Lower leg skin (tissue), 3 donors: ENCODE results near the gene OXTR.

Source experiments
- POLR2A ChIP-seq, 2 donors: fragments of 450-650 bp; IDR thresholded peaks; one replicate each; pipeline ENCODE4 v1.6.1; 2016 to 2017; ENCODE audit warnings: antibody characterized with exemption in 2 of 2, mild to moderate bottlenecking in 1 of 2, moderate library complexity in 1 of 2
- TF ChIP-seq, protein P1 (sequence below), 3 donors: fragments of 450-650 bp; IDR thresholded peaks; one replicate each; pipeline ENCODE4 v1.5.1; 2016; ENCODE audit warnings: antibody characterized with exemption in 3 of 3, mild to moderate bottlenecking in 3 of 3, moderate library complexity in 2 of 3

DNA sequence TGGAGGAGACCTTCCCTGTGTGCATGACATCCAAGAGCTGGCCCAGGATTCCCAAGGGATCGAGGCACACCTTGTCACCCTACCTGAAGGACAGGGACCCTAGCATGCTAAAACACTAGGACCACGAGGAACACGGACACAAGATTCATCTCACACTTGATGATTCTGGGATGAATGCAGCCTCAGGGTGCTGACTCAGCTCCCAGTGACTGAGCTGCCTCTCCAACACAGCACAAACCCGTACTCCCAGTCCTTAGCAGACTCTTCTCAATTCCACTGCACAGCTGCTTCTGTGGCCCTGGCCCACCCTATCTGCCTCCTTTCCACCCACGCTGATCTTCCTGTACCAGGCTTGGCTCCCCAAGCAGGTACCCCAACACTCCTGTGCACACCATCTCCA, 9.1 kb upstream of the OXTR start:
- TF ChIP-seq, protein P1, sequence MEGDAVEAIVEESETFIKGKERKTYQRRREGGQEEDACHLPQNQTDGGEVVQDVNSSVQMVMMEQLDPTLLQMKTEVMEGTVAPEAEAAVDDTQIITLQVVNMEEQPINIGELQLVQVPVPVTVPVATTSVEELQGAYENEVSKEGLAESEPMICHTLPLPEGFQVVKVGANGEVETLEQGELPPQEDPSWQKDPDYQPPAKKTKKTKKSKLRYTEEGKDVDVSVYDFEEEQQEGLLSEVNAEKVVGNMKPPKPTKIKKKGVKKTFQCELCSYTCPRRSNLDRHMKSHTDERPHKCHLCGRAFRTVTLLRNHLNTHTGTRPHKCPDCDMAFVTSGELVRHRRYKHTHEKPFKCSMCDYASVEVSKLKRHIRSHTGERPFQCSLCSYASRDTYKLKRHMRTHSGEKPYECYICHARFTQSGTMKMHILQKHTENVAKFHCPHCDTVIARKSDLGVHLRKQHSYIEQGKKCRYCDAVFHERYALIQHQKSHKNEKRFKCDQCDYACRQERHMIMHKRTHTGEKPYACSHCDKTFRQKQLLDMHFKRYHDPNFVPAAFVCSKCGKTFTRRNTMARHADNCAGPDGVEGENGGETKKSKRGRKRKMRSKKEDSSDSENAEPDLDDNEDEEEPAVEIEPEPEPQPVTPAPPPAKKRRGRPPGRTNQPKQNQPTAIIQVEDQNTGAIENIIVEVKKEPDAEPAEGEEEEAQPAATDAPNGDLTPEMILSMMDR (IDR thresholded peaks at IDR 0.05), result no peak
- no peak for TF ChIP-seq POLR2A (IDR thresholded peaks at IDR 0.05)
